Adrenal gland (tissue), 12 donors: ENCODE measurements around the gene SLC27A2. TPM values are rescaled to one million over a fixed set of nuclear protein-coding genes. Genes with fewer than 3 reads are reported as not detected.

ENCODE experiments used
- DNase-seq, 7 donors: peaks; one replicate each; pipeline ENCODE4 v3.0.0-alpha.2; 2019 to 2020
- H3K27ac ChIP-seq, 5 donors: fragments of 200-600 bp; sonication (generic) in 4 of 5; 1 replicate in 3 of 5; 2 replicates in 2 of 5; pipeline versions ENCODE4 v1.5.1 to v1.8.0; 2016 to 2020; ENCODE audit warnings: mild to moderate bottlenecking in 1 of 5
- H3K27me3 ChIP-seq: fragments of 200-600 bp; 2 replicates; pipeline ENCODE4 v1.8.0; 2021
- H3K36me3 ChIP-seq, 2 donors: fragments of 200-600 bp; replicated peaks in 1 of 2; 1 replicate in 1 of 2; 2 replicates in 1 of 2; pipeline versions ENCODE4 v1.5.1 to v1.8.0; 2018 to 2022
- H3K4me1 ChIP-seq, 2 donors: fragments of 200-600 bp; replicated peaks in 1 of 2; 1 replicate in 1 of 2; 2 replicates in 1 of 2; pipeline versions ENCODE4 v1.5.1 to v1.8.0; 2018 to 2021
- H3K4me3 ChIP-seq, 4 donors: fragments of 200-600 bp; sonication (generic) in 3 of 4; one replicate each; pipeline ENCODE4 v1.5.1; 2016 to 2018
- H3K9me3 ChIP-seq, 3 donors: fragments of 200-600 bp; sonication (generic) in 1 of 3; replicated peaks in 1 of 3; 1 replicate in 2 of 3; 2 replicates in 1 of 3; pipeline versions ENCODE4 v1.5.1 to v1.8.0; 2016 to 2021
- CTCF ChIP-seq, 6 experiments: fragments of 450-650 bp in 4 of 6; fragments of 200-600 bp in 2 of 6; sonication (generic) in 1 of 6; IDR thresholded peaks; 1 replicate in 5 of 6; 2 replicates in 1 of 6; pipeline versions ENCODE4 v1.5.1 to v1.8.0; 2016 to 2021; ENCODE audit warnings: antibody characterized with exemption in 6 of 6, mild to moderate bottlenecking in 2 of 6, moderate library complexity in 1 of 6
- POLR2A ChIP-seq, 2 donors: fragments of 450-650 bp; IDR thresholded peaks; one replicate each; pipeline ENCODE4 v1.6.1; 2017; ENCODE audit warnings: antibody characterized with exemption in 2 of 2, mild to moderate bottlenecking in 2 of 2, moderate library complexity in 1 of 2
- WGBS, 4 donors: extraction: QIAGEN DNeasy Blood & Tissue Kit in 2 of 4; methylation state at CpG; one replicate each; pipeline versions ENCODE4 v1.1.5 to v1.1.7; 2013 to 2017; 5-methylcytosine and 5-hydroxymethylcytosine counted together
- intact Hi-C, 2 donors: fragments of 100-400 bp; cut with DNase I; formaldehyde crosslinking; loops; one replicate each; pipeline versions ENCODE4 v1.14.1 to v1.15.0; 2022 to 2023
- polyA plus RNA-seq, 3 donors: library from polyadenylated mRNA; stranded (reverse); fragments of 200-250 nt in 2 of 3; fragments of 350-450 nt in 1 of 3; fragmentation: Illumina TruSeq in 1 of 3; extraction: RNeasy Lipid Tissue Mini Kit (QIAGEN cat#74804) in 1 of 3; gene quantifications; one replicate each; pipeline ENCODE4 v1.2.3, GENCODE V29; 2013 to 2014
- total RNA-seq, 9 donors: library from RNA; depleted of rRNA in 4 of 9; stranded (reverse); fragments of >200 nt in 4 of 9; fragments of 120-200 nt in 1 of 9; fragmentation: NEBNext Ultra II Directional in 1 of 9; extraction: Animal tissue kit (Norgen Biotek cat#: 25700) in 1 of 9; gene quantifications; one replicate each; pipeline versions ENCODE4 v1.1.0 to v1.2.4, GENCODE V29; 2013 to 2023
- donor health status: healthy with polysubstance abuse.
- donor health status: Bipolar disorder and iron deficiency.
- donor health status: DM: yes; HTN: yes; CAD: no.
- donor health status: DM: no; HTN: no; CAD: no.
- donor health status: DM: no; HTN: no; CAD: no.
- donor health status: DM: yes; HTN: yes; CAD: no.

SLC27A2 gene
- total and polyA plus RNA-seq, 12 donors, result 0.22 to 49.5 (median 22.5) TPM

GRCh38 chr15:50144341-50145120 lies 37.5 kb upstream of the SLC27A2 start:
- Histone ChIP-seq H3K36me3 (no peaks in the 10 kb centered on the region), H3K27ac (no peak overlapping the region), H3K27me3 (no peaks in the 10 kb centered on the region), H3K4me3 (no peak overlapping the region), H3K4me1 (no peaks in the 10 kb centered on the region), H3K9me3 (no peaks in the 10 kb centered on the region)
- TF ChIP-seq POLR2A (IDR thresholded peaks at IDR 0.05) (no peak), CTCF (IDR thresholded peaks at IDR 0.05) (no peak)
- 71 to 79% (median 74%) methylated on average over 6 of the region's 6 CpGs for WGBS, 4 donors
- no peak for DNase-seq
- intact Hi-C loops, result loop anchor here in 1 of 2 donors (5.0 to 10.0 kb wide), 2 partner anchors 170 to 1282 kb away; no protein-coding TSS in a partner anchor

GRCh38 chr15:50145451-50145872 lies 36.5 kb upstream of the SLC27A2 start:
- TF ChIP-seq CTCF (IDR thresholded peaks at IDR 0.05), result peak; percentile 51 to 86 (median 70)
- TF ChIP-seq POLR2A (IDR thresholded peaks at IDR 0.05), result no peak
- Histone ChIP-seq H3K9me3 (no peaks in the 10 kb centered on the region), H3K36me3 (no peaks in the 10 kb centered on the region), H3K4me1 (no peaks in the 10 kb centered on the region), H3K27me3 (no peaks in the 10 kb centered on the region), H3K27ac (no peak overlapping the region), H3K4me3 (no peak overlapping the region)
- WGBS, 4 donors, result 0 to 7% (median 1%) methylated on average over 2 of the region's 2 CpGs
- intact Hi-C loops, result loop anchor here in 1 of 2 donors (10.0 kb wide), 1 partner anchor 169 kb away; no protein-coding TSS in a partner anchor
- DNase-seq, result peak in 3 of 7 donors; percentile 35 to 45 (median 41)

- H3K4me1 ChIP-seq, result no peaks in the 10 kb centered on the region
- intact Hi-C loops, result loop anchor here in 1 of 2 donors (10.0 kb wide), 1 partner anchor 168 kb away; no protein-coding TSS in a partner anchor
- H3K27me3 ChIP-seq, result no peaks in the 10 kb centered on the region
- DNase-seq, result no peak
- H3K36me3 ChIP-seq, result no peaks in the 10 kb centered on the region
- no peaks in the 10 kb centered on the region for H3K9me3 ChIP-seq
- no peak overlapping the region for H3K4me3 ChIP-seq
- H3K27ac ChIP-seq, result no peak overlapping the region
- TF ChIP-seq CTCF (IDR thresholded peaks at IDR 0.05), result no peak
- TF ChIP-seq POLR2A (IDR thresholded peaks at IDR 0.05), result no peak
- 71 to 89% (median 75%) methylated on average over 2 of the region's 2 CpGs for WGBS, 4 donors
Measured at GRCh38 chr15:50146632-50147031, 35.4 kb upstream of the SLC27A2 start.

GRCh38 chr15:50148362-50148963 lies 33.5 kb upstream of the SLC27A2 start:
- intact Hi-C loops, result loop anchor here in 1 of 2 donors (10.0 kb wide), 1 partner anchor 166 kb away; no protein-coding TSS in a partner anchor
- peak in 3 of 7 donors; percentile 34 to 53 (median 34) for DNase-seq
- Histone ChIP-seq H3K4me1 (no peaks in the 10 kb centered on the region), H3K36me3 (no peaks in the 10 kb centered on the region), H3K27ac (no peak overlapping the region), H3K9me3 (no peaks in the 10 kb centered on the region), H3K4me3 (no peak overlapping the region), H3K27me3 (no peaks in the 10 kb centered on the region)
- no peak for TF ChIP-seq POLR2A (IDR thresholded peaks at IDR 0.05)
- TF ChIP-seq CTCF (IDR thresholded peaks at IDR 0.05), result peak; percentile 29 to 64 (median 47)
- WGBS, 4 donors, result 75 to 83% (median 80%) methylated on average over 4 of the region's 4 CpGs
